NK-92 treated with Interleukin-12 subunit alpha and Interleukin-12 subunit beta, amount 100 ng/mL, for 24 hours (cell line): Measurements from ENCODE around the gene C8A.
A peak's percentile ranks its signal among the peaks of the same experiment; 100 is the strongest.

Experiments
- DNase-seq: peaks from one replicate; lab custom pipeline; 2025; lab: John Stamatoyannopoulos, UW

C8A gene

GRCh38 chr1:56927171-56927570, 72.6 kb downstream of the C8A start:
- DNase-seq, result no peak

DNA sequence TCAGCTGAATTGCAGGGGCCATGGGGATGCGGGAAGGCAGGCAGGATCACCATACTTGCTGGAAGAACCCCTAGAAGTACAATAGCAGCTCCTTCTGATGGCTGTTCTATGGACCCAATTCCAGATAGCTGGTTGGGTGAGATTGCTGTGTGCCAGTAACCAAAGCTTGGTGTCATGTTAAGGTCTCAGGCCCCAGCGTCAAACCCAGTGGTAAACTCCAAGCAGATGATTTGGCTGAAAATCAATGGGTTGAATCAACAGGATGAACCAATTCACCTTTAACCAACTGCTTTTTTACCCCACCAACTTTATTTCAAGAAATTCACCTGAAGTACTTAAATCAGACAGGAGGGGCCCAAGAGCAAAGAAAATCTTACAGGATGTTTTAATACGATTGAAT, 73.4 kb downstream of the C8A start:
- no peak for DNase-seq

- DNase-seq, result no peak
These were observed 74.9 kb downstream of the C8A start for GRCh38 chr1:56929492-56929891.

DNA sequence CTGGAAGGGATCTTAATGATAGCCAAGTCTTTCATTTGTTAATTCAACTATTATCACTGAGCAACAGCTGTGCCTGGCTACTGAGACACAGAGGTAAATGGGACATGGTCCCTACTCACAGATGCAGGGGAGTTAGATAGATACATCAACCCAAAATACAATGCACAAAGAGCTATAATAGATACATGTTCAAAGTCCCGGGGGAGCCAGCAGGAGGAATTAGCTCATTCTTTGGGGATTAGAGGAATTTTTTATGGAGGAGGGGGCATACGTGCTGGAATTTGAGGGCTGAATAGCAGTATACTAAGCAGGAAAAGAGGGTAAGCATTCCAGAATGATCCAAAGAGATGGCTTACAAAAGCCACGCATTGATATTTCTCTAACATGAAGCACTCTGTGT, 76.6 kb downstream of the C8A start:
- no peak for DNase-seq

- DNase-seq, result no peak
These were observed 77.1 kb downstream of the C8A start for GRCh38 chr1:56931686-56932085.

GRCh38 chr1:56933161-56933560, 78.6 kb downstream of the C8A start:
- DNase-seq, result no peak

- no peak for DNase-seq
These were observed 79.0 kb downstream of the C8A start for GRCh38 chr1:56933606-56934005.

DNA sequence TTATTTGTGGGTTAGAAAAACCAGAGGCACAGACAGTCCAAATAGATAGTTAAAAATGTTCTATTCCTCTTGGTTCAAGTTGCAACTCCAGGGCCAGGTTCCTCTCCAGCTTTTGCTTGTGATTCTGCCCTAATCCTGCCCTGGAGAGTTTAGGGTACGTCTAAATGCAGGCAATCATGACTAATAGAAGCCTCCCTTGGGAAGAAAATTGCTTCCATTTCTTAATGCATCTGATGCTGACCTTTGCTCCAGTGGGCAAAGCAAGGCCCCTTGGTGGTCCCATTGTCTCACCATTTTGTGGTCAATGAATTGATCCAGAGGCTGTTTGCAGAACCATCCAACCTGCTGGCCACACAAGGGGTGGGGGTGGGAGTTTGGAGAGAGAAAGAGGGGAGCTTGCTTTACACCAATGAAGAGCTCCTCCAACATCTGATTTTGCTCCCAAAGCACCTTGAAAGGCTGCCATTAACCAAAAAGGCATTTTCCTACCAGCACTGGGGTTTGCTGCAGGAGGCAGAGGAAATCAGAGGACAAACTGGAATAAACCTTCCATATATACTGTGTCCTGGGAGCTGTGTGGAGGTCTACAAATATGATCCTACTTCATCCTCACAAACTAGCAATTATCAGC, 79.9 kb downstream of the C8A start:
- no peak for DNase-seq

DNA sequence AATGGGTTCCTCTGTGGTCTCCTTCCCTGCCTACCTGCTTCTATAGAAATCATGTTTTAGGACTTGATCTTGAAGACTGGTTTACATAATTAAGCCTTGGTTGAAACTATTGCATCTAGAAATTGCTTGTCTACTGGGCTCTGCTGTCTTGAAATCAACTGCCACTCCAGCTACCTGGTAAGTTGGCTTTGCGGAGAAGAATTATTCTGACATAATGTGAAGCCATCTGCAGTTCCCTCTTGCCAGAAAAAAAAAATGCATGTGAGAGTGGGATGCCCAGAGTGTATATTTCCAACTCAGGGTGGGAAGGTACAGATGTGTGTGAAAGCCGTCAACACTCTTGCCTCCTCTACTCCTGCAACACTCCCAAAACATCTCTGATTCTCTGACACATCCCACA, 84.0 kb downstream of the C8A start:
- no peak for DNase-seq

- no peak for DNase-seq
These were observed 84.6 kb downstream of the C8A start for GRCh38 chr1:56939209-56939608.

GRCh38 chr1:56940039-56940438, 85.4 kb downstream of the C8A start:
- DNase-seq, result no peak

DNA sequence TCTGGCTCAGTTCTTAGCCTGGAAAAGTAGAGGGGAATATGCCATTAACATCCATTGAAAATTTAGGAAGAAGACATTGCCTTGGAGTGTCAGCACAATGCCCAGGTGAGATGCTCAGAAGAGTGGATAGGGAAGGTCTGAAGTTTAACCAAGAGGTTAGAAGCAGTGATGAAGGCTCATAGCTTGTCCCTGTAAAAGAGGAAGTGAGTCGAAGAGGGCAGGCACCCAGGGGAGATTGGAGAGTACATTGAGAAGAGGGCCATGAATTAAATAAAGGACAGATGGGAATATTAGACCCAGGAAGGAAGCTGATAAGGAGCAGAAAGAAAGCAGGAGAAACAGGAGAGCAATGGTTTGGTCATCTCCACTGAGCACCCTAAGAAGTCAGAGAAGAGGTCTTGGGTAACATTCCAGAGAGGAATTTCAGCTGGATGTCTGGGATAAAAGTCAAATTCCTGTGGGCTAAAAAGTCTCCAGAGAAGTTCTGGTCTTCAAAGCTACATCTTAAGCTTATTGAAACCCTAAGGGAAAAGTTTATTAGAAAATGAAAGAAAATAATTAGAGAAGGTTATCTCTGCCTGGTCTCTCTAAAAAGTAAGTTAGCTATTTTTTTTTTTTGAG, 93.9 kb downstream of the C8A start:
- DNase-seq, result no peak

- DNase-seq, result no peak
These were observed 97.9 kb downstream of the C8A start for GRCh38 chr1:56952501-56952900.

DNA sequence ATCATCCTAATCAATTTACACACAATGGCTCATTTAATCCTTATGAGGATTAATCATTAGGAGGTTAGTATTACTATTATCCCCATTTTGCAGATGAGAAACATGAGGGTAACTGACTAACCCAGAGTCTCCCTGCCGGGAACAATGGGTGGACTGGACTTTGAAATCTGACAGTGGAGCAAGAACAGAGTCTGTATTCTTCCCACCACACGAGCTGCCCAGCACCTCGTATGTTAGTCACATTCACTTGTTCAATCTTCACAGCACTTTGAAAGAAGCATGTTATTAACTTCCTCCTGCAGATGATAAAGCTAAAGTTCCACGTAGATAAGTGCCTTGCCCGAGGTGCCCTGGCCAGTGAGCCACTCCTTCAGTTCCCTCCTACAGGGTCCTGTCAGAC, 98.8 kb downstream of the C8A start:
- no peak for DNase-seq

DNA sequence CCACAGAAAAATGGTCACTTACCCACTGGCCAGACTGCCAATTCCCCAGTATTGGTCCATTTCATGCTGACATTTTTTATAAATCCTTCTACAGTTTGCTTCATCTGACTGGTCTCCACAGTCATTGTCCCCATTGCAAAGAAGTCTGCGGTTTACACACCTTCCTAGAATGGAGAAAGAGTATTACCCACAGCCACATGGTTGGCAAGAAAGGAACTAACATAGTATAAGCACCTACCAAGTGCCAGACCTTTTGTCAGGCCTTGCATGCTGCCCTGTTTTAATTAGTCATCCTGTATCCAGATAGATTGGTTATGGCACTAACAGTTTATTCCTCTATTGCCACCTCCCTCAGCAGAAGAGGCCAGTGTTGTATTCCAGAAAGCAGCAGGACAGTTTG, 100.1 kb downstream of the C8A start:
- DNase-seq, result peak; percentile 43

DNA sequence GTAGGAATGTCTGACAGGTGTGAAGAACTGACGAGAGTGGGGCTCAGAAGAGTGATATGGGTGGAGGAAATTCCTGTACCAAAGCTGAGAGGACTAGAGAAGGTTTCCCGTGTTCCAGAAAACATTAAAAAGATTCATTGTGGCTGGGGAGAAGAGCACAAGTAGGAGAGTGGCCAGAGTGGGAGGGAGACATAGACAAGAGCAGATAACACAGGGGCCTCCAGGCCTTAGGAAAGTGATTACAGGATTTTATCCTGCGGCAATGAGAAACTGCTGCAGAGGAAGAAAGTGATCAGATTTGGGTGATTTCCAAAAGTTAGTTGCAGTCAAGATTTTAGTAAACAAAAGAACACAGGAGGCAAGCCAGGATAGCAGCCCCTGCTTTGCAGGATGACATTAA, 103.3 kb downstream of the C8A start:
- no peak for DNase-seq

- DNase-seq, result no peak
These were observed 103.9 kb downstream of the C8A start for GRCh38 chr1:56958526-56958925.

DNA sequence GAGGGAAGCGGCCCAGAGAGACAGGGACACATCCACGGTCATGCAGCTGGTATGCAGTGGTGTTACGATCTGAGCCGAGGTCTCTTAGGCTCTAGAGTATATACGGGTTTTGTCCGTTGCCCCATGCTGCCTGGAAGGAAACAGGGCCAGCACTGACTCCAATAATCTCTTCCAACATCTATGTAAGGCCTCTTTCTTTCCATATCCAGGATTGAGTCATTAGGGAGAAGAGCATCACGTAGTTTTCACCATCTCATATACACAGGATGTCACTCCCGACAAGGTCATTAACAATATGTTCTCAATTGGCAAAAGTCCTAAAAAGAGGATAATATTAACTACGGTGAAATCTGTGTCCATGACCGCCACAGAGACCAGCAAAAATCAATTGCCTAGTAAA, 106.8 kb downstream of the C8A start:
- no peak for DNase-seq

DNA sequence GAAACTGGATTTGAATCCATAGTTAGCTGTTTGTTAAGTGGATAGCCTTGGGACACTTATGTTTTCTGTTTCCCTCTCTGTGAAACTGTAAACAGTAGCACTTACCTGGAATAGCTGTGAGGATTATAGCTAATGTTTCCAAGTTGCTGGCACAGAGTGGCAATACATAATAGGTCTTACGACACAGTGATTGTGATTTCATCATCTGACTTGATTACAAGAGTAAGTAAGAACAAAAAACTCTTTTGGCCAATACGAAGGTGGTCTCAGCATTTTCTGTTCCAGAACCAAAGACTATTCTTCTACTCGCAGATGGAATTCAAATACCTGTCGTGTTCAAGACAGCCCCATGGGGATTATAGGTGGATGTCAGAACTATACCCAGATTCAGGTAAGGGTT, 109.1 kb downstream of the C8A start:
- DNase-seq, result no peak

- no peak for DNase-seq
These were observed 109.9 kb downstream of the C8A start for GRCh38 chr1:56964349-56965017.

DNA sequence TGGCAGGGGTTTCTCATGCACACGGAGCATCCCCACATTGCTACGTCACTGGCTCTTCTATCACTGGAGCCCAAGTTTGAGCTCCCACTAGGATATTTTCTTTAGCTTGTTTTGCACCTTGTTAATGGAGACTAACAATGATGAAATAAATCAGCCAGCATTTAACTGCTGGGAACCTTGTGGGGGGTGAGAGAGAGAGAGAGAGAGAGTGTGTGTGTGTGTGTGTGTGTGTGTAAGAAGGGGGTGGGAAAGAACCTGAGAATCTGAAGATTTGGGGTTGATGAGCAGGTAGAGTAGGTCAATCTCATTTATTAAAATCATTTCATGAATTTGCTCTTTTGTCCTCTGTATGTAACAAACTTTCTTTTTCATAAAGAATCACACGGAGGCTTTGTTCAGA, 110.6 kb downstream of the C8A start:
- DNase-seq, result no peak

DNA sequence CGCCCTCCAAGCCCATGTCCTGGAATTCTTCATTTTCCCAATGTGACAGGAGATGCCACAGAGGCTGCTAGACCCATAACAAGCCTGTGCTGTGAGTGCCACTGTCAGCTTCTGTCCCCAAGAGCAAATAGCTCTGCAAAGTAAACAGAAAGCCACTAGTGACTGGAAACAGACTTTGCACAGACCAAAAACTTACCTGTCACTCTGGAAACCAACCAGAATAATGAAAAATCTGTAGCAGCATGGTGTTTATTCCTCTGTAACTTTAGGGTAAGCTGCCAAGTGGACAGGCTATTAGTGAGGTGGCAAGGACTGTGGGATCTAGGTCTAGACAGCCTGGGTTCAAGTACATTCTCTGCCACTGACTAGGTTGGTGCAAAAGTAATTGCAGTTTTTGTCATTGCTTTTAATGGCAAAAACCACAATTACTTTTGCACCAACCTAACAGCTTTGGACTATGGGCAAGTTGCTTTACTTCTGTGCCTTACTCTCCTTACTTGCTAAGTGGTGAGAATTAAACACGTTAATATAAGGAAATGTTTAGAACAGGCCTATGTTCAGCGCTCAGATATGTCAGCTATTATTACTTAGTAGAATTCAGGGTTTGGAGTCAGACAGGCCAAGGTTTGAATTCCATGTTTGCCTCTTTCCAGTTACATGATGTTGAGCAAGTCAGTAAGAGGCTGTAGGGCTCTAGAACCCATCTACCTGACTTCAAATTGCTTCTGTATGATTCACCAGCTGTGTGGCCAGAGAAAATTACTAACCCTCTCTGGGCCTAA, 111.5 kb downstream of the C8A start, which contains the start of gene C8B:
TSS of gene C8B (minus strand) at position 100 of the 782 bp plus-strand sequence. CDS start at position 33, 67 bp downstream.
- no peak for DNase-seq

DNA sequence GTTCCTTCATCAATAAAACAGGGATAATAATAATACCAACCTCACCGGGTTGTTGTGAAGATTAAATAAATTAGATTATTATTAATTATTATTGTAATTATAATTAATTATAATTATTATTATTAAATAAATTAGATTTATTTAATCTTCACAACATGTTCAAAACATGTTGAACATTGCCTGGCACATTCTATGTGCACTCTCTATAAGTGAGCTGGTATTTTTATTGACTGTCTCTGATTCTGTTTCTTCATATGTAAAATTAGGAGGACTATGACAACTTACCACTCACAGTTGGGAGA, 112.1 kb downstream of the C8A start:
- DNase-seq, result no peak
